Mesodermal cell (in vitro differentiated cells): ENCODE data around the gene KIAA1671.
"Not testable (repeated sequence)": the region's sequence is repeated elsewhere in the genome, so short reads cannot be mapped to it uniquely, and the experiment has no call there.

Source experiments
- H3K27ac ChIP-seq: 2 replicates; pipeline ENCODE4 v1.7.0; 2013; ENCODE audit warnings: mild to moderate bottlenecking, low read depth, low read length, moderate library complexity; ENCODE audit not compliant: severe bottlenecking
- H3K36me3 ChIP-seq: 2 replicates; pipeline ENCODE4 v1.7.1; 2013; ENCODE audit warnings: mild to moderate bottlenecking, low read length, moderate library complexity; ENCODE audit not compliant: control insufficient read depth, insufficient read depth
- H3K4me1 ChIP-seq: one replicate; pipeline ENCODE4 v1.7.1; 2013; ENCODE audit warnings: mild to moderate bottlenecking, low read length; ENCODE audit not compliant: insufficient read depth, control insufficient read depth, poor library complexity, severe bottlenecking
- H3K4me3 ChIP-seq: 2 replicates; pipeline ENCODE4 v1.7.0; 2013; ENCODE audit warnings: low read length, control low read depth, mild to moderate bottlenecking; ENCODE audit not compliant: insufficient read depth, poor library complexity, severe bottlenecking; ENCODE audit errors: extremely low read depth
- H3K9me3 ChIP-seq: 2 replicates; pipeline ENCODE4 v1.7.1; 2013; ENCODE audit warnings: mild to moderate bottlenecking, low read length, moderate library complexity; ENCODE audit not compliant: control insufficient read depth
- WGBS, 2 experiments: methylation state at CpG; one replicate each; pipeline ENCODE4 v1.1.5; 2013; ENCODE audit warnings: missing lambda C conversion rate in 2 of 2; ENCODE audit not compliant: insufficient coverage in 2 of 2; 5-methylcytosine and 5-hydroxymethylcytosine counted together

Gene KIAA1671

DNA sequence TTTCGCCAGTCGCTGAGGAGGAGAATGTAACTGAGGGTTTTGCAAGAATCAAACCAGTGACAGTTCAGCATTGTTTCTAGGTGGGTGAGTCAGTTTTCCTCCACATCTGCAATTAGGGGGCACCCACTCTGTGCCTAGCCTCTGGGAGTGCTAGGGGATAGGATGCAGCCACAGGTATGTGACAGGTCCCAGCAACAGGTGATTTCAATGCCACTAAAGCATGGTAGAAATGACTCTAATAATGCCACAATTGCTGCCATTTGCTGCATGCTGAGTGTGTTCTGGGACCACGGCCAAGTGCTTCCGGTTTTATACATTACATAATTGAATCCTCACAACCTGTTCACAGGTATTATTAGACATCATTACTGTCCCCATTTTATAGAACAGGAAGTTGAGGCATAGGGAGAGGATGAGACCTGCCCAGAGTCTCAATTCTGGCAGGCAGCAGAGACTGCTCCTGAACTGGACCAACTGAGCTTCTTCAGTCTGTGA, 267.5 kb downstream of the KIAA1671 start:
- Histone ChIP-seq H3K9me3 (no peaks in the 10 kb centered on the region), H3K36me3 (no peaks in the 10 kb centered on the region), H3K4me3 (no peak overlapping the region), H3K4me1 (no peaks in the 10 kb centered on the region), H3K27ac (no peak overlapping the region)
- 79% methylated on average over 2 of the region's 4 CpGs; no CpG with 5 or more reads in 1 of the 2 experiments for WGBS, 2 experiments

DNA sequence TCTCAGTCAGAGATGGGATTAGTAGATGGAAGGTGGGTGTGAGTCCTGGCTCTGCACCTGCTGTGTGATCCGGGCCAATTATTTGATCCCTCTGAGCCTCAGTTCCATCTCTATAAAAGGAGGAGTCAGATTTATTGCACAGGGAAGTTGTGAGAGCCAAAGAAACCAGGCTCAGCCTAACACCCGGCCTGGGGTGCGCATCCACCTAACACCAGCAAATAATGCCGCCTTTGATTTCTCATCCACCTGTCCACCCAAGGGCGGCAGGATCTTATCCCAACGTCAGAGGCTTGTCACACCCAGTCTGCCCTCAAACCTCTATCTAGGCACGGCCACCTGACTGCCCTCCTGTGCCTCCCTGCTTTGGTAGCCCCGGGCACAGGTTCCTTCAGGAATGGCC, 269.3 kb downstream of the KIAA1671 start:
- Histone ChIP-seq H3K4me1 (no peaks in the 10 kb centered on the region), H3K4me3 (no peak overlapping the region), H3K9me3 (no peaks in the 10 kb centered on the region), H3K27ac (no peak overlapping the region), H3K36me3 (no peaks in the 10 kb centered on the region)
- 87 to 90% methylated on average over 5 to 7 of the region's 8 CpGs for WGBS, 2 experiments

DNA sequence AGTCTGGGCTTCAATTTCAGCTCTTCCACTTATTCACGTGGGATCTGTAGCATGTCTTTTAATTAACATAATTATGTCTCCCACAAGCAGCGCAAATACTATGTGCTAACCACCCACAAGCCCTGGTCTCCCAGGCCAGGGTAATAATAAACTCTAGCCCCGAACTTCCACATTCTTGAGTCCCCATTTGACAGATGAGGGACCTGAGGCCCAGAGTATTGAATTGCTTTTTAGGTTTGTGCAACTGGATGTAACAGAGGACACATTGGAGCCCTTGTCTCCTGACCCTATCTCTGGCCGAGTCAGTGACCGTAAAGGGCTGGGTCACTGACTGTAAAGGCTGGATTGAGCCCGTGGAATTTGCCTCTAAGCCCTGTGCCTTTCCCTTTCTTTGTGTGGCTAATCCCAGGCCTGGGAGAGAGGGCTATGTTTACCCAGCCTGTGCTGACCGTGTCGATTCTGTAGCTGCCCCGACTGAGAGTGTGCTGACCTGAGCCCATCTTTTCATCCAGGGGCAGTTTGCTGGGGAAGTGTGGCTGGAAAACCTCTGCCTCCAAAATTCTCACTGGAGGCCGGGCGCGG, 270.8 kb downstream of the KIAA1671 start:
- Histone ChIP-seq H3K36me3 (no peaks in the 10 kb centered on the region), H3K27ac (no peak overlapping the region), H3K4me1 (no peaks in the 10 kb centered on the region), H3K4me3 (no peak overlapping the region), H3K9me3 (no peaks in the 10 kb centered on the region)
- 84 to 85% methylated on average over 5 to 9 of the region's 12 CpGs for WGBS, 2 experiments

DNA sequence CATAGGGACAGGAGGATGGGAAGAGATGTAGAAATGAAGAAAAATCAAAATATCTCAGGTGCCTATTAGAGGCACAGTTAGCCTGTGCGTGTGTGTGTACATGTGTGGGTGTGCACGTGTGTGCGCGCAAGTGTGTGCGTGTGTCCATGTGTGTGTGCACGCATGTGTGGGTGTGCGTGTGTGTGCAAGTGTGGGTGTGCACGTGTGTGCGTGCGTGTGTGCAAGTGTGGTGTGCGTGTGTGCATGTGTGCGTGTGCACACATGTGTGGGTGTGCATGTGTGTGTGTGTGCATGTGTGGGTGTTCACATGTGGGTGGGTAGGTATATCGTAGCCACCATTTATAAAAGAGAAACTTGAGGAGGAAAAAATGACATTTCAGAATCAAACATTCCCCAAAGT, 276.3 kb downstream of the KIAA1671 start:
- H3K27ac ChIP-seq, result no peak overlapping the region
- H3K36me3 ChIP-seq, result no peaks in the 10 kb centered on the region
- no peaks in the 10 kb centered on the region for H3K9me3 ChIP-seq
- H3K4me3 ChIP-seq, result no peak overlapping the region
- WGBS, 2 experiments, result 91 to 92% methylated on average over 9 to 12 of the region's 13 CpGs
- H3K4me1 ChIP-seq, result no peaks in the 10 kb centered on the region

DNA sequence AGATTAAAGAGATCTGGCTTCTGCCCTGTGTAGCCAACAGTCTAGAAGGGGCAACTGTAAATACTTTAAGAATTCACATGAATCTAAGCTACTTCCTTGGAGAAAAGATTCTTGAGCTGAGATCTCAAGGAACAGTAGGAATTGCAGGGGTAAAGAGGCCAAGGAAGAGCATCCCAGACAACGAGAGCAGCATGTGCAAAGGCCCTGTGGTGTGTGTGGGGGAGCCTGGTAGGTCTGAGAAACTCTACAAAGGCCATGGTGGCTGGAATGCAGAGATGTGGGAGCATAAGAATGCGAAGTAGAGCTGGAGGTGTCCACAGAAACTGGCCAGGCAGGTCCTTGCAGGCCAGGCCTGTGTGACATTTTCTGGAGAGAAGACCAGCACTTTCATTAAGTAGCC, 278.2 kb downstream of the KIAA1671 start:
- H3K9me3 ChIP-seq, H3K27ac ChIP-seq, H3K4me1 ChIP-seq, H3K4me3 ChIP-seq, H3K36me3 ChIP-seq: not testable (repeated sequence)
- 96 to 100% methylated on average over 1 to 2 of the region's 2 CpGs for WGBS, 2 experiments

DNA sequence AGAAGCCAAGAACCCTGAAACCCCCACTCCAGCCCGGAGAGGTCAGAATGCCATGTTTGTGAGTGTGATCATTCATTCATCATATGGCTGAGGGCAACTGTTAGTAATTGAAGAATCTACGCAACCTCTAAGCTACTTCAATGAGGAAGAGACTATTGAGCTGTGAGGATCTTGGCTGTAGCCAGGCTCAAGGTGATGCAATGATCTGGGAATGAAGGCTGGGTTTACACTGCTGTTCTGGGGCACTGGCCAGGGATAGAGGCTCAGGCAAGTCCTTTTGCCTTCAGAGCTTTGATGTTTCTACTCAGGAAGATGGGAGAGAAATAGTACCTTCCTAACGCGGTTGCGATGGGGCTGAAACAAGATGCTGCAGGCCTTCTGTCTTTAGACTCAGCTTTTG, 279.8 kb downstream of the KIAA1671 start:
- Histone ChIP-seq H3K4me1 (no peaks in the 10 kb centered on the region), H3K27ac (no peak overlapping the region), H3K36me3 (no peaks in the 10 kb centered on the region), H3K9me3 (no peaks in the 10 kb centered on the region), H3K4me3 (no peak overlapping the region)
- WGBS, 2 experiments, result 88 to 94% methylated on average over 4 to 5 of the region's 5 CpGs

DNA sequence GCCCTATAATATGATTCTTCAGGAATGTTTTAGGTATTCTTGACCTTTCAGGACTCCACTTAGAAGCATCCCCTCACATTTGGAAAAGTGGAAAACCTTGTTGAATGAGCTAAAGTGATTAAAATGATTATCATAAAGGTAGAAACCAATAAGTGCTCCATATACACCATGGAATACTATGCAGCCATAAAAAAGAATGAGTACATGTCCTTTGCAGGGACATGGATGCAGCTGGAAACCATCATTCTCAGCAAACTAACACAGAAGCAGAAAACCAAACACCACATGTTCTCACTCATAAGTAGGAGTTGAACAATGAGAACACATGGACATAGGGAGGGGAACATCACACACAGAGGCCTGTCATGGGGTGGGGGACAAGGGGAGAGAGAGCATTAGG, 281.2 kb downstream of the KIAA1671 start:
- not testable (repeated sequence) for H3K27ac ChIP-seq, H3K4me1 ChIP-seq, H3K9me3 ChIP-seq, H3K4me3 ChIP-seq, H3K36me3 ChIP-seq

DNA sequence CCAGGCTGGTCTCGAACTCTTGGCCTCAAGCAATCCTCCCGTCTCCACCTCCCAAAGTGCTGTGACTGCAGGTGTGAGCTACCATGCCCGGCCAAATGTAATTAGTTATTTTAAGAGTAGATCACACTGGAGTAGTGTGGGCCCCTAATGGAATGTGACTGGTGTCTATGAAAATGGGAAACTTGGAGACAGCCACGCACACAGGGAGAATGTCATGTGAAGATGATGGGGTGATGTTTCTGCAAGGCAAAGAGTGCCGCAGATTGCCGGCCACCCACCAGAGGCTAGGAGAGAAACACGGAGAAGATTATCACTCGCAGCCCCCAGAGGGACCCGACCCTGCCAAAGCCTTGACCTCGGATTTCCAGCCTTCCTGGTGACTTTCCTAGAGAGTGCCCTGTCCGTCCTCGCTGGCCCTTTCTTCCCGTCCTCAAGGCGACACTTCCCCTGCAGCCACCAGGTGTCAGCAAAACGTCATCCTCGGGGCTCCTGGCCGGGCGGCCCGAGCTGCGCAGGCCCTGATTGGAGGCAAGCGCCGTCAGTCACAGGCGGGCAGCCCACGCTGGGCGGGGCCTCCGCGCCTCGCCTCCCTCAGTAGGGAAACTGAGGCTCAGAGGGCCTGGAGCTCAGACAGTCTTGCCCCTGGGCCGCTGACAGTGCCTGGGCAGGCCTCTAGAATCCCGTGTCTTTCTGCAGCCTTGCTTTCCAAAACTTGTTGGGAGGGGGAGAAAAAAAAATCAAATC, 283.2 kb downstream of the KIAA1671 start:
- Histone ChIP-seq H3K36me3 (no peaks in the 10 kb centered on the region), H3K4me3 (no peak overlapping the region)
- WGBS, 2 experiments, result 11 to 16% methylated on average over 19 to 26 of the region's 30 CpGs

DNA sequence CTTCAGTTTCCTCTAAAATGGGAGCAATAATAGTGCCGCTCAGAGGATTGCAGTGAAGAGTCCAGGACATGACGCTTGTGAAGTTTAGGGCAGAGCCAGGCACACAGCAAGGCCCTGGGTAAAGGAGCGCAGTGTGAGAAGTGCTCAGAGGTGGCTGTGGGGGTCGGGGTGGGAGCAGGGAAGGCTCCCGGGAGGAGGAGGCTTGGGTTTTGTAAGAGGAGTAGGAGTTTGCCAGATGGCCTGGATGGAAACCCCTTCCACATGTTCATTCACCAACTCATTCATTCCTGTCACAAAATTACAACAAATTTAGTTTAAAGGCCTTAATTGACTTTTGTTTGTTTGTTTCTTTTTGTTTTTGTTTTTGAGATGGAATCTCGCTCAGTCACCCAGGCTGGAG, 283.9 kb downstream of the KIAA1671 start:
- WGBS, 2 experiments, result 92 to 100% methylated on average over 2 to 4 of the region's 6 CpGs
- no peaks in the 10 kb centered on the region for H3K4me1 ChIP-seq
- no peak overlapping the region for H3K4me3 ChIP-seq
- no peaks in the 10 kb centered on the region for H3K36me3 ChIP-seq
- no peak overlapping the region for H3K27ac ChIP-seq
- H3K9me3 ChIP-seq, result no peaks in the 10 kb centered on the region

More for the DNA sequence above, 283.2 kb downstream of the KIAA1671 start:
- Histone ChIP-seq H3K9me3 (no peaks in the 10 kb centered on the region), H3K27ac (no peak overlapping the region), H3K4me1 (no peaks in the 10 kb centered on the region)

DNA sequence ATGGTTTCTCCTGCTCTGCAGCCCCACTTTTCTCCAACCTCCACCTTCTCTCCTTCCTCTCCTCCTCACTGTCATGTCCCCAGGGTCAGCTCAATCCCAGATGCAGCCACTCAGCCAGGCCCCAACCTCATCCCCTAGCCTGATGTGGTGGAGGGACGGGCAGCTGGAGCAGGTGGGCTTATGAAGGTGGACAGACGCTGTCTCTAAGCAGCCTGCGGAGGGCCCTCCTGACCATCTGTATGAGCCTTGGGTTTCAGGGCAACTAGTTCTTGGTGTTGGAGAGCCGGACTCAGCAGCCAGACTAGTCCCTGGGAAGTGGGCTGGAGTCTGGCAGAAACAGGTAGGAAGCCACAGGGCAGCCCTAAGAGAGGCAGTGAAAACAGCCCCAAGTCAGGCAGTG, 285.0 kb downstream of the KIAA1671 start:
- H3K36me3 ChIP-seq, result no peaks in the 10 kb centered on the region
- no peak overlapping the region for H3K4me3 ChIP-seq
- no peaks in the 10 kb centered on the region for H3K4me1 ChIP-seq
- 69 to 81% methylated on average over 3 to 4 of the region's 4 CpGs for WGBS, 2 experiments
- H3K27ac ChIP-seq, result no peak overlapping the region
- no peaks in the 10 kb centered on the region for H3K9me3 ChIP-seq

DNA sequence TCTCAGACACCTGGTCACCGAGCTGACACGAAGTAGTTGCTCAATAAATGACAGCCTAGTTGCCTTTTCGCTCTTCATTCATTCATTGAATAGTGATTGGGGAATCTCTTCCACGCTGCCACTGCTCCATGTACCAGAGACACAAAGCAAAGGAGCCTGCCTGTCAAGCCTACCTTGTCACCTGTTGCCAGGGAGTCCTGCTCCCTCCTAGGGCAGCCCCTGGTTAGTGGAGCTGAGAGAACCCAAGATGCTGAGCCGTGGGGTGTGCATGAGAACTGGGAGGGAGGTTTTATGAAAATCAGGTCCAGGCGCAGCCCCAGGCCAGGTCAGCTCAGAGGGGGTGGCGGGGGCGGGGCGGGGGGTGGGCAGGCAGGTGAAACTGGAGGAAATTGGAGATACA, 285.5 kb downstream of the KIAA1671 start:
- not testable (repeated sequence) for H3K9me3 ChIP-seq, H3K36me3 ChIP-seq, H3K4me3 ChIP-seq, H3K4me1 ChIP-seq, H3K27ac ChIP-seq
- 83% methylated on average over 1 of the region's 9 CpGs; no CpG with 5 or more reads in 1 of the 2 experiments for WGBS, 2 experiments
